Muscle layer of colon (tissue), 2 donors: ENCODE results near the gene PIWIL4.

Source experiments
- H3K27ac ChIP-seq: one replicate; pipeline ENCODE4 v1.7.0; 2013; ENCODE audit warnings: low read depth, mild to moderate bottlenecking, low read length, moderate library complexity
- H3K27me3 ChIP-seq, 2 donors: one replicate each; pipeline ENCODE4 v1.7.0; 2013; ENCODE audit warnings: low read length in 2 of 2, mild to moderate bottlenecking in 2 of 2; ENCODE audit not compliant: insufficient read depth in 2 of 2, control insufficient read depth in 1 of 2
- H3K36me3 ChIP-seq: one replicate; pipeline ENCODE4 v1.7.0; 2013; ENCODE audit warnings: mild to moderate bottlenecking, low read length; ENCODE audit not compliant: insufficient read depth
- H3K4me1 ChIP-seq: one replicate; pipeline ENCODE4 v1.7.0; 2013; ENCODE audit warnings: mild to moderate bottlenecking, low read length; ENCODE audit not compliant: insufficient read depth
- H3K4me3 ChIP-seq, 2 donors: one replicate each; pipeline ENCODE4 v1.7.0; 2013; ENCODE audit warnings: low read length in 2 of 2, low read depth in 1 of 2, mild to moderate bottlenecking in 1 of 2, moderate library complexity in 1 of 2
- H3K9ac ChIP-seq: one replicate; pipeline ENCODE4 v1.7.0; 2013; ENCODE audit warnings: low read length
- H3K9me3 ChIP-seq: one replicate; pipeline ENCODE4 v1.7.0; 2013; ENCODE audit warnings: mild to moderate bottlenecking, low read length
- donor health status: abdominal sarcoma.
- donor health status: Adenocarcinoma of cecum.

The PIWIL4 gene

GRCh38 chr11:94586978-94587377, 19.8 kb downstream of the PIWIL4 start:
- no peaks in the 10 kb centered on the region for H3K27me3 ChIP-seq
- no peaks in the 10 kb centered on the region for H3K9me3 ChIP-seq
- H3K27ac ChIP-seq, result no peak overlapping the region
- H3K9ac ChIP-seq, result no peak overlapping the region
- no peak overlapping the region for H3K4me3 ChIP-seq
- peaks cover 10% of the 10 kb centered on the region for H3K36me3 ChIP-seq
- H3K4me1 ChIP-seq, result peaks cover 6% of the 10 kb centered on the region

GRCh38 chr11:94588366-94588942, 21.3 kb downstream of the PIWIL4 start:
- H3K4me1 ChIP-seq, result peaks cover 6% of the 10 kb centered on the region
- no peak overlapping the region for H3K9ac ChIP-seq
- H3K36me3 ChIP-seq, result peaks cover 10% of the 10 kb centered on the region
- H3K9me3 ChIP-seq, result no peaks in the 10 kb centered on the region
- no peaks in the 10 kb centered on the region for H3K27me3 ChIP-seq
- no peak overlapping the region for H3K27ac ChIP-seq
- no peak overlapping the region for H3K4me3 ChIP-seq

DNA sequence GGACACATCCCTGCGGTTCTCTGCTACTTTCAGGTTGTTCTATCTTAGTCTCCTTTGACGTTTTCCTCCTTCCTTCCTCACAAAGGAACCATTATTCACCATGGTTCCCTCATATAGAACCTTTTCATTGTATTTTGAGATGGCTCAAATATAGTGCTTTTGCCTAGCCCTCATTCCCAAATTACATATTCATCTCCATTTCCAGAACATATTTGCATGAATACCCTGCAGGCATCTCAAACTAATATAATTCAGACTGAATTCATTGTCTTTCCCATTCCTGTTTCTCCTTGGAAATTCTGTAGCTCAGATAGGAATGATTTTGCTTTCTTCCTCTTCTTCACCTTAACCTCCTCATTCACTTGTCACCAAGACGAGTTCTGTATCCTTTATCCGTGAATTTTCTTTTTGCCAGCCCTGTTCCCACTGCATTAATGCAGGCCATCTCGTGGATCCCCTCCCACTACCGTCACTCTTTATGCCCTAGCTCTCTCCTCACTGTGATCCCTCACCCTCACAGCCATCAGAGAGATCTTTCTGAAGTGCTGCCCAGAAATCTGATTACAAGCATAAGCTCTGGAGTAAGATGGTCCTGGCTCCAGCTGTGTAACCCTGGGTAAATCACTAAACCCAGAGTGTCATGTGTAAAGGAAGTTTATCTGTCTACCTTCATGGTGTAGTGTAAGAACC, 23.3 kb downstream of the PIWIL4 start:
- Histone ChIP-seq H3K4me1 (no peaks in the 10 kb centered on the region), H3K4me3 (no peak overlapping the region), H3K9ac (no peak overlapping the region), H3K27me3 (no peaks in the 10 kb centered on the region), H3K27ac (no peak overlapping the region), H3K9me3 (no peaks in the 10 kb centered on the region), H3K36me3 (peaks cover 10% of the 10 kb centered on the region)

GRCh38 chr11:94593030-94593429, 25.9 kb downstream of the PIWIL4 start:
- H3K36me3 ChIP-seq, result peaks cover 10% of the 10 kb centered on the region
- H3K9ac ChIP-seq, result no peak overlapping the region
- no peak overlapping the region for H3K4me3 ChIP-seq
- no peaks in the 10 kb centered on the region for H3K9me3 ChIP-seq
- no peaks in the 10 kb centered on the region for H3K4me1 ChIP-seq
- H3K27me3 ChIP-seq, result no peaks in the 10 kb centered on the region
- no peak overlapping the region for H3K27ac ChIP-seq

GRCh38 chr11:94595076-94595475, 27.9 kb downstream of the PIWIL4 start:
- no peaks in the 10 kb centered on the region for H3K27me3 ChIP-seq
- no peak overlapping the region for H3K27ac ChIP-seq
- H3K9ac ChIP-seq, result no peak overlapping the region
- no peaks in the 10 kb centered on the region for H3K9me3 ChIP-seq
- H3K4me3 ChIP-seq, result no peak overlapping the region
- H3K36me3 ChIP-seq, result peaks cover 1% of the 10 kb centered on the region
- no peaks in the 10 kb centered on the region for H3K4me1 ChIP-seq

- no peak overlapping the region for H3K27ac ChIP-seq
- no peak overlapping the region for H3K4me3 ChIP-seq
- H3K9me3 ChIP-seq, result no peaks in the 10 kb centered on the region
- no peaks in the 10 kb centered on the region for H3K27me3 ChIP-seq
- no peaks in the 10 kb centered on the region for H3K4me1 ChIP-seq
- no peak overlapping the region for H3K9ac ChIP-seq
- no peaks in the 10 kb centered on the region for H3K36me3 ChIP-seq
Observed at GRCh38 chr11:94597896-94598295, 30.7 kb downstream of the PIWIL4 start.

DNA sequence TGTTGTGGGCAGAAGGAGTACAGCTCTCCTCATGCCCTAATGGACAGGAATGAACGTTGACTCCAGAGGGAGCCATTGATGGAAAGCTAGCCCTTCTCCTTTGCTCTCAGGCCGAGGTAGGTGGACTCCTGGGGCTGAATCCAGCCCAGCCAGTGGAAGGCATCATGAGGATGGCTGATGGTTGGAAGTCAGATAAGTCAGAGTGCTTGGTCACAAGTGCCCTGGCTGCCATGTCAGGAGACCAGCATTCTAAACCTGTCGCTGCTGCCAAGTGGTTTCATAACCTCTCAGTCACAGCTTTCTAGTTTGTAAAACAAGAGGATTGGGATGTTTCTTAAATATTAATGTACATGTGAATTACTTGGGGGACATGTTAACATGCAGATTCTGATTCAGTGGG, 32.3 kb downstream of the PIWIL4 start:
- Histone ChIP-seq H3K36me3 (no peaks in the 10 kb centered on the region), H3K4me3 (no peak overlapping the region), H3K27ac (no peak overlapping the region), H3K4me1 (no peaks in the 10 kb centered on the region), H3K27me3 (no peaks in the 10 kb centered on the region), H3K9me3 (no peaks in the 10 kb centered on the region), H3K9ac (no peak overlapping the region)

- Histone ChIP-seq H3K27me3 (no peaks in the 10 kb centered on the region), H3K4me3 (no peak overlapping the region), H3K4me1 (no peaks in the 10 kb centered on the region), H3K36me3 (peaks cover under 1% of the 10 kb centered on the region), H3K9ac (no peak overlapping the region), H3K27ac (no peak overlapping the region), H3K9me3 (no peaks in the 10 kb centered on the region)
Observed at GRCh38 chr11:94602430-94603372, 35.5 kb downstream of the PIWIL4 start.

DNA sequence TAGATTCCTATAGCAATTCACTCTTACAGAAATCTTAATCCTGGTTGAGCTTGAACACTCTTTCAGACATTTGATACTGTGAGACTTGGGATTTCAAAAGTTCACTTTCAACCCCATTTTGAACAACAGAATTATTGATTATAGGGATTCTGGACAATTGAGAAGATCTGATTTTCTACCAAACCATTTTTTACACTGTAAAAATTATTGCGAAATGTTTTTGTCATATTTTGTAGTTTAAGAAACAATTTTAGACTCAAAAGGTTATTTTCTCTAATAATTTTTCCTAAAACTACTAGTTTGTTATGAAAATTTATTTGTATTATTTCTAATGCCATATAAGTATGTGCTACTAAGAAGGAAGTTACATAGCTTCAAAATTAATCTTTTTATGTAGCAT, 36.4 kb downstream of the PIWIL4 start:
- H3K27ac ChIP-seq, result no peak overlapping the region

GRCh38 chr11:94604482-94604881, 37.3 kb downstream of the PIWIL4 start:
- H3K27me3 ChIP-seq, result no peaks in the 10 kb centered on the region
- peaks cover 6% of the 10 kb centered on the region for H3K36me3 ChIP-seq
- H3K9me3 ChIP-seq, result no peaks in the 10 kb centered on the region
- no peak overlapping the region for H3K4me3 ChIP-seq
- no peaks in the 10 kb centered on the region for H3K4me1 ChIP-seq
- no peak overlapping the region for H3K27ac ChIP-seq
- H3K9ac ChIP-seq, result no peak overlapping the region

More for the DNA sequence above, 36.4 kb downstream of the PIWIL4 start:
- Histone ChIP-seq H3K9ac (no peak overlapping the region), H3K4me3 (no peak overlapping the region), H3K36me3 (peaks cover 6% of the 10 kb centered on the region), H3K27me3 (no peaks in the 10 kb centered on the region), H3K9me3 (no peaks in the 10 kb centered on the region), H3K4me1 (no peaks in the 10 kb centered on the region)

- peaks cover 6% of the 10 kb centered on the region for H3K9me3 ChIP-seq
- peaks cover 2% of the 10 kb centered on the region for H3K36me3 ChIP-seq
- no peak overlapping the region for H3K4me3 ChIP-seq
- H3K27me3 ChIP-seq, result no peaks in the 10 kb centered on the region
- no peak overlapping the region for H3K9ac ChIP-seq
- no peak overlapping the region for H3K27ac ChIP-seq
- no peaks in the 10 kb centered on the region for H3K4me1 ChIP-seq
Observed at GRCh38 chr11:94613120-94613519, 46.0 kb downstream of the PIWIL4 start.
